Loucy (cell line): ENCODE results near the gene VPS25.

ENCODE experiments used
- H2AFZ ChIP-seq: fragments of 200-600 bp; sonication (generic); 2 replicates; pipeline ENCODE4 v1.6.0; 2016; ENCODE audit warnings: antibody characterized with exemption, mild to moderate bottlenecking, low read length, moderate library complexity
- H3F3A ChIP-seq: fragments of 200-600 bp; 2 replicates; pipeline ENCODE4 v1.6.0; 2016; ENCODE audit warnings: antibody characterized with exemption, low read depth, mild to moderate bottlenecking
- H3K27me3 ChIP-seq: fragments of 200-600 bp; sonication (generic); 2 replicates; pipeline ENCODE4 v1.6.1; 2014; ENCODE audit warnings: low read length, mild to moderate bottlenecking; ENCODE audit not compliant: insufficient read depth, poor library complexity, severe bottlenecking
- H3K36me3 ChIP-seq: fragments of 200-600 bp; sonication (generic); 2 replicates; pipeline ENCODE4 v1.6.1; 2016; ENCODE audit warnings: low read length; ENCODE audit not compliant: insufficient read depth
- H3K4me1 ChIP-seq: fragments of 200-600 bp; sonication (generic); 2 replicates; pipeline ENCODE4 v1.5.1; 2014; ENCODE audit warnings: low read length, mild to moderate bottlenecking; ENCODE audit not compliant: insufficient read depth, poor library complexity, severe bottlenecking
- H3K4me2 ChIP-seq: fragments of 200-600 bp; sonication (generic); 2 replicates; pipeline ENCODE4 v1.6.0; 2014; ENCODE audit warnings: antibody characterized with exemption, low read length, low read depth, mild to moderate bottlenecking; ENCODE audit not compliant: poor library complexity, severe bottlenecking
- H3K4me3 ChIP-seq: fragments of 200-600 bp; sonication (generic); 2 replicates; pipeline ENCODE4 v1.5.1; 2014; ENCODE audit warnings: low read length, mild to moderate bottlenecking, mixed read lengths; ENCODE audit not compliant: poor library complexity, severe bottlenecking
- H3K79me2 ChIP-seq: fragments of 200-600 bp; sonication (generic); 2 replicates; pipeline ENCODE4 v1.6.1; 2014; ENCODE audit warnings: low read length; ENCODE audit not compliant: insufficient read depth
- H3K9ac ChIP-seq: fragments of 200-600 bp; sonication (generic); 2 replicates; pipeline ENCODE4 v1.6.0; 2014; ENCODE audit warnings: mild to moderate bottlenecking, low read depth, low read length, moderate library complexity; ENCODE audit not compliant: poor library complexity, severe bottlenecking
- H3K9me2 ChIP-seq: fragments of 200-600 bp; sonication (generic); replicated peaks from 2 replicates; pipeline ENCODE4 v1.6.1; 2016; ENCODE audit warnings: low read depth, low read length, mixed read lengths
- H3K9me3 ChIP-seq: fragments of 200-600 bp; sonication (generic); 2 replicates; pipeline ENCODE4 v1.6.1; 2014; ENCODE audit warnings: mild to moderate bottlenecking, antibody characterized with exemption, low read length, low read depth; ENCODE audit not compliant: insufficient read depth
- H4K20me1 ChIP-seq: fragments of 200-600 bp; sonication (generic); 2 replicates; pipeline ENCODE4 v1.6.0; 2014; ENCODE audit warnings: antibody characterized with exemption, low read length, mild to moderate bottlenecking; ENCODE audit not compliant: insufficient read depth, poor library complexity, severe bottlenecking
- CTCF ChIP-seq: fragments of 200-600 bp; sonication (generic); conservative IDR thresholded peaks from 2 replicates; pipeline ENCODE4 v1.5.1; 2014; ENCODE audit warnings: mild to moderate bottlenecking, antibody characterized with exemption, low read length
- EZH2phosphoT487 ChIP-seq: fragments of 200-600 bp; IDR thresholded peaks from 2 replicates; pipeline ENCODE4 v1.6.1; 2018; ENCODE audit warnings: antibody characterized with exemption, mild to moderate bottlenecking, moderate library complexity, borderline replicate concordance

The VPS25 gene

GRCh38 chr17:42796066-42796758, 23.0 kb downstream of the VPS25 start:
- Histone ChIP-seq H3K9me2 (no peaks in the 10 kb centered on the region), H3K4me3 (peak overlapping the region; percentile 88), H4K20me1 (no peaks in the 10 kb centered on the region), H3F3A (no peaks in the 10 kb centered on the region), H3K9me3 (no peaks in the 10 kb centered on the region), H3K36me3 (no peaks in the 10 kb centered on the region), H3K9ac (peak overlapping the region; percentile 88), H3K27me3 (no peaks in the 10 kb centered on the region), H2AFZ (no peak overlapping the region), H3K4me1 (peaks cover 12% of the 10 kb centered on the region), H3K4me2 (peak overlapping the region; percentile 97), H3K79me2 (peaks cover 20% of the 10 kb centered on the region)
- TF ChIP-seq CTCF (no peak), EZH2phosphoT487 (no peak)

- Histone ChIP-seq H3K9me2 (no peaks in the 10 kb centered on the region), H3F3A (no peaks in the 10 kb centered on the region), H2AFZ (no peak overlapping the region)
Measured at GRCh38 chr17:42797067-42798007, 24.1 kb downstream of the VPS25 start.

GRCh38 chr17:42798011-42798382, 24.7 kb downstream of the VPS25 start:
- H3K9ac ChIP-seq: peak overlapping the region; percentile 88
- peak overlapping the region; percentile 85 for H2AFZ ChIP-seq
- H4K20me1 ChIP-seq: no peaks in the 10 kb centered on the region
- peaks cover 20% of the 10 kb centered on the region for H3K79me2 ChIP-seq
- H3K9me3 ChIP-seq: no peaks in the 10 kb centered on the region
- H3K9me2 ChIP-seq: no peaks in the 10 kb centered on the region
- no peaks in the 10 kb centered on the region for H3K36me3 ChIP-seq
- H3K4me1 ChIP-seq: peaks cover 12% of the 10 kb centered on the region
- no peaks in the 10 kb centered on the region for H3K27me3 ChIP-seq
- peak overlapping the region; percentile 88 for H3K4me3 ChIP-seq
- peak overlapping the region; percentile 97 for H3K4me2 ChIP-seq
- H3F3A ChIP-seq: no peaks in the 10 kb centered on the region
- no peak for TF ChIP-seq EZH2phosphoT487
- no peak for TF ChIP-seq CTCF

More at GRCh38 chr17:42797067-42798007, 24.1 kb downstream of the VPS25 start:
- peak overlapping the region; percentile 88 for H3K9ac ChIP-seq
- TF ChIP-seq CTCF (no peak), EZH2phosphoT487 (no peak)
- H3K9me3 ChIP-seq: no peaks in the 10 kb centered on the region
- H3K27me3 ChIP-seq: no peaks in the 10 kb centered on the region
- peak overlapping the region; percentile 88 for H3K4me3 ChIP-seq
- H3K79me2 ChIP-seq: peaks cover 20% of the 10 kb centered on the region
- no peaks in the 10 kb centered on the region for H3K36me3 ChIP-seq
- H3K4me2 ChIP-seq: peak overlapping the region; percentile 97
- H4K20me1 ChIP-seq: no peaks in the 10 kb centered on the region
- H3K4me1 ChIP-seq: peaks cover 12% of the 10 kb centered on the region
